ENCODE results near the gene RAPGEF4. TPM values are rescaled to one million over a fixed set of nuclear protein-coding genes. Genes with fewer than 3 reads are reported as not detected.

Gene RAPGEF4
- total RNA-seq, 1 experiment from 2014 or later: 1.4 TPM

DNA sequence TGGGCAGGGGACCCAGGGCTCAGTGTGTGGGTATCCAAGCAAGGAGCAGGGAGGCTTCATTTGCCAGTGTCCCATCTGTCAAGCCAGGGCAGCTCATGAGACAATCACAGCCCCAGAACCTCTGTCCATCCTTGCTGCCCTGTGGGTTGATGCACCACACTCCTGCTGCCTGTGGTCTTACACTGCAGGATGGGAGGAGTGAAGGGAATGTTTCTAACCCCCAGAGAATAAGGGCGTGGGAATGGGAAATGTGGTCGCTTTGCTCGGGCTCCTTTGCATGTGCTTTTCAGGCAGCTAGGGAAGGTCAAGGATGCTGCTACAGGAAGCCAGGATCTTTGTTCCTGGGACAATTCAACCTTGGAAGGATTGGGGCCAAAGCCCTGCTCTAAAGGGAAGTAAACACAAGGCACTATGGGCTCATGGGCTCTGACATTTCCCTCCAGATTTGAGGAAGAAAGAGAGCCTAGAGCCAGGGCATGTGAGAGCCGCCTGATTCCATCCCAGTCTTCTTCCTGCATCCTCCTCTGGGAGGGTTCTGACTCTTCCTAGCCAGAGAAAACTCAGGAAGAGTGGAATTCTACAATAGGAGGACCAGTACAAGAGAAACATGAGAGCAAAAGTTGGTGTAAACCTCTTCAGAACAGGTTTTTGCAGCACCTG, 321.2 kb downstream of the RAPGEF4 start:
- H3K79me2 ChIP-seq (ENCODE audit: insufficient read depth, low read length): no peaks in the 10 kb centered on the region
- H2BK20ac ChIP-seq (ENCODE audit: low read depth, low read length, poor library complexity, severe bottlenecking): no peak overlapping the region
- no peak overlapping the region for H3K4ac ChIP-seq (ENCODE audit: low read depth, low read length)
- no peak overlapping the region for H2BK120ac ChIP-seq (ENCODE audit: low read depth, low read length, poor library complexity, severe bottlenecking)
- H2AK5ac ChIP-seq (ENCODE audit: insufficient read length, low read length): no peak overlapping the region
- no peaks in the 10 kb centered on the region for H3K27me3 ChIP-seq (ENCODE audit: insufficient read depth, low read length)
- no peak overlapping the region for H3K4me3 Mint-ChIP-seq
- no peaks in the 10 kb centered on the region for H4K20me1 ChIP-seq (ENCODE audit: control insufficient read depth, insufficient read depth, insufficient read length)
- no peak overlapping the region for H2BK12ac ChIP-seq (ENCODE audit: insufficient read length, low read depth, low read length)
- H3K27me3 Mint-ChIP-seq (ENCODE audit: low read depth): peaks cover 9% of the 10 kb centered on the region; the same call in 1 of the 2 replicates
- H3K27ac ChIP-seq (ENCODE audit: insufficient read length, low read depth, low read length): no peak overlapping the region
- no peak overlapping the region for H3T11ph ChIP-seq (ENCODE audit: low read length)
- no peak overlapping the region for H4K5ac ChIP-seq (ENCODE audit: insufficient read length, low read depth, low read length)
- no peaks in the 10 kb centered on the region for H3K23me2 ChIP-seq (ENCODE audit: insufficient read length, low read depth, low read length, poor library complexity, severe bottlenecking)
- peaks cover 4% of the 10 kb centered on the region in 2 experiments; a peak in 3 of 4 replicates for H3K4me1 Mint-ChIP-seq
- no peak overlapping the region for H4K8ac ChIP-seq (replicated peaks; ENCODE audit: insufficient read length, low read depth, low read length)
- no peak overlapping the region for H3K56ac ChIP-seq (ENCODE audit: insufficient read length, low read depth, low read length)
- no peak for DNase-seq
- TF ChIP-seq, protein P1, sequence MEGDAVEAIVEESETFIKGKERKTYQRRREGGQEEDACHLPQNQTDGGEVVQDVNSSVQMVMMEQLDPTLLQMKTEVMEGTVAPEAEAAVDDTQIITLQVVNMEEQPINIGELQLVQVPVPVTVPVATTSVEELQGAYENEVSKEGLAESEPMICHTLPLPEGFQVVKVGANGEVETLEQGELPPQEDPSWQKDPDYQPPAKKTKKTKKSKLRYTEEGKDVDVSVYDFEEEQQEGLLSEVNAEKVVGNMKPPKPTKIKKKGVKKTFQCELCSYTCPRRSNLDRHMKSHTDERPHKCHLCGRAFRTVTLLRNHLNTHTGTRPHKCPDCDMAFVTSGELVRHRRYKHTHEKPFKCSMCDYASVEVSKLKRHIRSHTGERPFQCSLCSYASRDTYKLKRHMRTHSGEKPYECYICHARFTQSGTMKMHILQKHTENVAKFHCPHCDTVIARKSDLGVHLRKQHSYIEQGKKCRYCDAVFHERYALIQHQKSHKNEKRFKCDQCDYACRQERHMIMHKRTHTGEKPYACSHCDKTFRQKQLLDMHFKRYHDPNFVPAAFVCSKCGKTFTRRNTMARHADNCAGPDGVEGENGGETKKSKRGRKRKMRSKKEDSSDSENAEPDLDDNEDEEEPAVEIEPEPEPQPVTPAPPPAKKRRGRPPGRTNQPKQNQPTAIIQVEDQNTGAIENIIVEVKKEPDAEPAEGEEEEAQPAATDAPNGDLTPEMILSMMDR (conservative IDR thresholded peaks at IDR 0.05): no peak
- no peak overlapping the region for H3K9ac ChIP-seq (ENCODE audit: extremely low read depth, insufficient read length, low read length)
- H2AFZ ChIP-seq (ENCODE audit: low read length): no peak overlapping the region
- H3K27ac Mint-ChIP-seq: no peak overlapping the region
- H2BK15ac ChIP-seq (ENCODE audit: low read depth, low read length): no peak overlapping the region
- no peaks in the 10 kb centered on the region for H3K4me1 ChIP-seq (ENCODE audit: insufficient read depth, low read length)
- H3K18ac ChIP-seq (ENCODE audit: insufficient read length, low read depth, low read length): no peak overlapping the region
- H2BK5ac ChIP-seq (ENCODE audit: insufficient read length, low read length): no peak overlapping the region
- H4K91ac ChIP-seq (ENCODE audit: insufficient read length, low read depth, low read length): no peak overlapping the region
- peaks cover 0 to 4% (median 0%) of the 10 kb centered on the region in 3 experiments; a peak in 1 of 7 replicates for H3K36me3 Mint-ChIP-seq (ENCODE audit: insufficient read depth in 1 of 3, low read depth in 3 of 3)
- H3K14ac ChIP-seq (ENCODE audit: insufficient read depth, low read length): no peak overlapping the region
- WGBS (ENCODE audit: extremely low coverage, insufficient read length, low lambda C conversion rate): no CpG with 5 or more reads among the region's 4 CpGs
- no peak overlapping the region for H3K23ac ChIP-seq (ENCODE audit: insufficient read length, low read depth, low read length)
- no peaks in the 10 kb centered on the region for H3K79me1 ChIP-seq (ENCODE audit: insufficient read depth, low read depth, low read length, poor library complexity, severe bottlenecking)
- H3K9me3 Mint-ChIP-seq: peaks cover 3 to 4% of the 10 kb centered on the region in 2 experiments; a peak in 4 of 5 replicates
- H3K9me3 ChIP-seq (ENCODE audit: control insufficient read depth, low read depth, low read length): no peaks in the 10 kb centered on the region
- H3K4me2 ChIP-seq (ENCODE audit: insufficient read depth, insufficient read length, low read length): no peak overlapping the region
